WTC11 (cell line): ENCODE results near the gene ADD1. TPM values are rescaled to one million over a fixed set of nuclear protein-coding genes. Genes with fewer than 3 reads are reported as not detected.

Source experiments
- ATAC-seq: fragments of 200-7000 bp; cut with Tn5 transposase; 2 replicates; pipeline ENCODE4 v1.10.0; 2021; ENCODE audit warnings: mild to moderate bottlenecking, moderate library complexity
- CTCF ChIA-PET: fragments of 300-600 bp; sonication (Branson Sonifier 250); formaldehyde crosslinking; loops from one replicate; lab custom pipeline; 2021; ENCODE audit warnings: antibody characterized with exemption; lab: Charles Lee
- POLR2A ChIA-PET: fragments of 350-600 bp; sonication (Branson Sonifier 250); formaldehyde crosslinking; loops from one replicate; lab custom pipeline; 2021; ENCODE audit warnings: antibody characterized with exemption; lab: Charles Lee
- DNase-seq: peaks from one replicate; pipeline ENCODE4 v3.0.0; 2021; ENCODE audit warnings: low spot score
- H3K27ac Mint-ChIP-seq: 2 replicates; pipeline ENCODE4 v1.8.0; 2021; ENCODE audit warnings: mixed read lengths
- H3K27me3 Mint-ChIP-seq: 2 replicates; pipeline ENCODE4 v1.8.0; 2021; ENCODE audit warnings: low read depth, mild to moderate bottlenecking, moderate library complexity, mixed read lengths
- H3K36me3 Mint-ChIP-seq: 2 replicates; pipeline ENCODE4 v1.8.0; 2021; ENCODE audit warnings: mixed read lengths
- H3K4me1 Mint-ChIP-seq: 2 replicates; pipeline ENCODE4 v1.8.0; 2022; ENCODE audit warnings: mixed read lengths
- H3K4me3 Mint-ChIP-seq: 2 replicates; pipeline ENCODE4 v1.8.0; 2021; ENCODE audit warnings: mild to moderate bottlenecking, moderate library complexity, mixed read lengths
- H3K9me3 Mint-ChIP-seq: 2 replicates; pipeline ENCODE4 v1.8.0; 2021; ENCODE audit warnings: mixed read lengths
- CDX4 ChIP-seq: fragments of 250-450 bp; sonication (Bioruptor Pico); IDR thresholded peaks from 2 replicates; pipeline ENCODE4 v1.9.0; 2021; ENCODE audit warnings: moderate library complexity, mild to moderate bottlenecking, inconsistent platforms, borderline replicate concordance
- CREB1 ChIP-seq: sonication (generic); formaldehyde crosslinking; IDR thresholded peaks from 2 replicates; pipeline ENCODE4 v1.8.0; 2023; ENCODE audit warnings: mild to moderate bottlenecking, missing genetic modification reagents
- ERG ChIP-seq: fragments of 250-450 bp; sonication (Bioruptor Pico); IDR thresholded peaks from 2 replicates; pipeline ENCODE4 v1.8.0; 2021; ENCODE audit warnings: mild to moderate bottlenecking
- GABPB1 ChIP-seq: sonication (generic); formaldehyde crosslinking; IDR thresholded peaks from 2 replicates; pipeline ENCODE4 v1.8.1; 2023; ENCODE audit warnings: mild to moderate bottlenecking, missing genetic modification reagents
- GTF2I ChIP-seq: fragments of 250-450 bp; sonication (Bioruptor Pico); conservative IDR thresholded peaks from 2 replicates; pipeline ENCODE4 v1.4.0; 2021; ENCODE audit warnings: mild to moderate bottlenecking
- JUN ChIP-seq: sonication (generic); formaldehyde crosslinking; IDR thresholded peaks from 2 replicates; pipeline ENCODE4 v1.8.0; 2023; ENCODE audit warnings: mild to moderate bottlenecking, missing genetic modification reagents
- KAT7 ChIP-seq: sonication (generic); formaldehyde crosslinking; IDR thresholded peaks from 2 replicates; pipeline ENCODE4 v1.8.1; 2023; ENCODE audit warnings: missing genetic modification reagents, mild to moderate bottlenecking, borderline replicate concordance
- OVOL2 ChIP-seq: fragments of 250-450 bp; sonication (Bioruptor Pico); IDR thresholded peaks from 2 replicates; pipeline ENCODE4 v1.9.0; 2021; ENCODE audit warnings: mild to moderate bottlenecking, borderline replicate concordance
- RORB ChIP-seq: fragments of 250-450 bp; sonication (Bioruptor Pico); IDR thresholded peaks from 2 replicates; pipeline ENCODE4 v1.9.0; 2021; ENCODE audit warnings: mild to moderate bottlenecking
- SMAD4 ChIP-seq: sonication (generic); formaldehyde crosslinking; IDR thresholded peaks from 2 replicates; pipeline ENCODE4 v1.8.0; 2022; ENCODE audit warnings: mild to moderate bottlenecking, missing genetic modification reagents
- TEAD1 ChIP-seq: sonication (generic); formaldehyde crosslinking; IDR thresholded peaks from 2 replicates; pipeline ENCODE4 v1.8.0; 2022; ENCODE audit warnings: mild to moderate bottlenecking, missing genetic modification reagents
- ZBTB21 ChIP-seq: sonication (generic); formaldehyde crosslinking; IDR thresholded peaks from 2 replicates; pipeline ENCODE4 v1.8.1; 2023; ENCODE audit warnings: mild to moderate bottlenecking, missing genetic modification reagents, borderline replicate concordance
- ZNF121 ChIP-seq: sonication (generic); formaldehyde crosslinking; IDR thresholded peaks from 2 replicates; pipeline ENCODE4 v1.8.0; 2023; ENCODE audit warnings: missing genetic modification reagents
- ZNF263 ChIP-seq: sonication (generic); formaldehyde crosslinking; IDR thresholded peaks from 2 replicates; pipeline ENCODE4 v1.8.1; 2022; ENCODE audit warnings: low read depth, mild to moderate bottlenecking, moderate library complexity, missing genetic modification reagents
- ZNF671 ChIP-seq: fragments of 250-450 bp; sonication (Bioruptor Pico); IDR thresholded peaks from 2 replicates; pipeline ENCODE4 v1.8.0; 2021; ENCODE audit warnings: mild to moderate bottlenecking
- total RNA-seq: library from RNA; stranded (reverse); gene quantifications from 3 replicates; pipeline ENCODE4 v1.2.3, GENCODE V29; 2021
- TF ChIP-seq, protein P1 (sequence below): sonication (generic); formaldehyde crosslinking; IDR thresholded peaks from 2 replicates; pipeline ENCODE4 v1.8.1; 2023; ENCODE audit warnings: mild to moderate bottlenecking, missing genetic modification reagents
- TF ChIP-seq, protein P2 (sequence below): fragments of 250-450 bp; sonication (Bioruptor Pico); IDR thresholded peaks from 2 replicates; pipeline ENCODE4 v2.1.2; 2022; ENCODE audit warnings: mild to moderate bottlenecking, moderate library complexity

Gene ADD1
- total RNA-seq, 1 experiment from 2014 or later: 178 TPM

DNA sequence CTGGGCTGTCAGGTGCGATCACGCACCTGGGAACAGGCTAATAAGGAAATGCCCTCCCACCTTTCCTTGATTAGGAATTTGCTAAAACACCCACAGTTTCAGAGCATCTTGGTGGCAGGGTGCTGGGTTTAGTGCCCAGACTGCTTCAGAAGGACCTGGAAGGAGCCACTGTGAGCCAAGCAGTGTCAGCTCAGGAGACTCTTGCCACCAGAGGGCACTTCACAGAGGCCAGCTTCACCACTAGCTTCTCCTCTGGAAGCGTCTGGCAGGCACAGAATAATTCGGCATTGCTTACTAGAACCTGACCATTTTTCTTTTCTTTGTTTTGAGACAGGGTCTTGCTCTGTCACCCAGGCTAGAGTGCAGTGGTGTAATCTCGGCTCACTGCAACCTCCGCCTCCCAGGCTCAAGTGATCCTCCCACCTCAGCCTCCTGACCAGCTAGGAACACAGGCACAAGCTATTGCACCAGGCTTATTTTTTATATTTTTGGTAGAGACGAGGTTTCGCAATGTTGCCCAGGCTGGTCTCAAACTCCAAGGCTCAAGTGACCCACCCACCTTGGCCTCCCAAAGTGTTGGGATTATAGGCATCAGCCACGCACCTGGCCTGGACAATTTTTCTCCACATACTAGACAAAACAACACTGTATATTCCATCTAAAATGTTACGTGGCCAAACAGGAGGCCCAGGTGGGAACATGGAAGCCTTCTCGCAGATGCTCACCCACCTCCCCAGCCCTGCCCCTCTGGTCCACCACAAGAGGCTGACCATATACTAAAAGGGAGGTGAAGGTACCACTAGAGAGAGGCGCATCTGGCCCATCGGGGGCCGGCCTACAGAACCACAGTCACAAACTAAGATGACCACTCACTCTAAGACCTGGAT, 105.5 kb downstream of the ADD1 start:
- no peaks in the 10 kb centered on the region for H3K4me1 Mint-ChIP-seq
- CTCF ChIA-PET: interaction anchor here (0.6 to 1.6 kb wide), 11 partner anchors 10 to 400 kb away, joined by 3 to 6 read pairs (median 3); partner anchors contain the start of genes GRK4 and NOP14
- H3K27me3 Mint-ChIP-seq: no peaks in the 10 kb centered on the region
- no peak for DNase-seq
- H3K4me3 Mint-ChIP-seq: no peak overlapping the region
- 0 out of 2 replicates have a peak, but pooled peaks cover under 1% of the 10 kb centered on the region for H3K9me3 Mint-ChIP-seq
- TF ChIP-seq KAT7 (CRISPR knock-in tag) (no peak), ZBTB21 (CRISPR knock-in tag) (no peak), JUN (no peak), OVOL2 (no peak), CDX4 (CRISPR knock-in tag) (no peak), GABPB1 (no peak), TEAD1 (no peak)
- TF ChIP-seq, protein P1, sequence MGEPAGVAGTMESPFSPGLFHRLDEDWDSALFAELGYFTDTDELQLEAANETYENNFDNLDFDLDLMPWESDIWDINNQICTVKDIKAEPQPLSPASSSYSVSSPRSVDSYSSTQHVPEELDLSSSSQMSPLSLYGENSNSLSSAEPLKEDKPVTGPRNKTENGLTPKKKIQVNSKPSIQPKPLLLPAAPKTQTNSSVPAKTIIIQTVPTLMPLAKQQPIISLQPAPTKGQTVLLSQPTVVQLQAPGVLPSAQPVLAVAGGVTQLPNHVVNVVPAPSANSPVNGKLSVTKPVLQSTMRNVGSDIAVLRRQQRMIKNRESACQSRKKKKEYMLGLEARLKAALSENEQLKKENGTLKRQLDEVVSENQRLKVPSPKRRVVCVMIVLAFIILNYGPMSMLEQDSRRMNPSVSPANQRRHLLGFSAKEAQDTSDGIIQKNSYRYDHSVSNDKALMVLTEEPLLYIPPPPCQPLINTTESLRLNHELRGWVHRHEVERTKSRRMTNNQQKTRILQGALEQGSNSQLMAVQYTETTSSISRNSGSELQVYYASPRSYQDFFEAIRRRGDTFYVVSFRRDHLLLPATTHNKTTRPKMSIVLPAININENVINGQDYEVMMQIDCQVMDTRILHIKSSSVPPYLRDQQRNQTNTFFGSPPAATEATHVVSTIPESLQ (CRISPR knock-in tag): no peak
- ATAC-seq: peak; percentile 75
- no peak overlapping the region for H3K27ac Mint-ChIP-seq
- POLR2A ChIA-PET: interaction anchor here (2.5 kb wide), 1 partner anchor 14 kb away, joined by 10 read pairs; the partner anchor contains the start of genes GRK4 and NOP14
- peaks cover 85% of the 10 kb centered on the region for H3K36me3 Mint-ChIP-seq

DNA sequence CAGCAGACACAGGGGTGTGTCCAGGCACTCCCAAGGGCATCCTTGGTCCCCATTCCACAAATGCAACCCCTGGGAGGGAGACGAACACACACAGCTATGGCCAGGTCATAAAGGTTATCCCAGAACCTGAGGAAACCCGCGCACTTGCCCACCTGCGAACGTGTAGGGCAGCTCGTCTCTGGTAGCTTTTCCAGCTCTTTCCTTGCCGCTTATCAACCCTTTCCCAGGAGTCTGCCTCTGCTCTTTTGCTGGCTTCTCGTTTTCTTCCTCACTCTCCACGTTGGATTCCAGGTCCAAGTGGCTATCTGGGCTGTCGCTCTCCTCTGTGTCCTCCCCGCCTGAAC, 106.1 kb downstream of the ADD1 start:
- DNase-seq: no peak
- POLR2A ChIA-PET: no interaction called here
- H3K36me3 Mint-ChIP-seq: peaks cover 91% of the 10 kb centered on the region

DNA sequence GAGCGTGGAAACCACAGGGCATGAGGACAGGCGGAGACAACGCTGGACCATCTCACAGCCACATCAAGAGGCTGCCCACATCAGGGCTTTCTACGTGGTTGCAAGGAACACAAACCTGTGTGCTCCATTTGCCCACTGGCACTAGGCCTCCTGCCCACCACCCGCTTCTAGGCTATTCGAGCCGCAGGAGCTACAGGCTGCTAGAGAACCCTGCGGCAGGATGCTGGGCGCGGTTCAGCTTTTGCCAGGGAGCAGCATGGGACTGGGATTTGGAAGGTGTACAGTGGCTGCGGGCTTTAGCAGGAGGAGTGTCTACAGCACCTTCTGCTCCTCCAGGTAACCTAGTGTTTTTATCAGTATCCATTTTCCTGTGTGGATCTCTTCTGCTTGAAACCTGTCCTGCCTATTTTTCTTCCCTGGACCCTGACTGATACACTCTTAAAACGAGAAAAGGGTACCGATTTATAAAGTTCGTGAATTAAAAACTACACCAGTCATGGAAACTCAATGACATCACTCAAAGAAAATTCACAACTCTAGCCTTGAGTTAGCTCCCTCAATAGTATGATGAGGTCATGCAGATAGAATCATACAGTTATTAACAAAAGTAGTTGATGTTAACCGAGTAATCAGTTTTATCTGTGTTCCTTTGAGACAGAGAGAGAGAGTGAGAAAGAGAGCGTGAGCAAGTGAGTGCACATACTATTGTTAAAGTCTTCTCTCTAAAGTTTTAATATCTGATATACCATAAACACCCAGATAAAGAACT, 106.8 kb downstream of the ADD1 start:
- peaks cover 89% of the 10 kb centered on the region for H3K36me3 Mint-ChIP-seq
- H3K4me3 Mint-ChIP-seq: no peak overlapping the region
- no peak overlapping the region for H3K27ac Mint-ChIP-seq
- no peaks in the 10 kb centered on the region for H3K4me1 Mint-ChIP-seq
- no peak for TF ChIP-seq ZNF121 (CRISPR knock-in tag)
- TF ChIP-seq ZNF671 (CRISPR knock-in tag): no peak
- TF ChIP-seq CREB1 (CRISPR knock-in tag): no peak
- no peak for TF ChIP-seq SMAD4 (CRISPR knock-in tag)
- no peak for TF ChIP-seq ZNF263
- no peak for TF ChIP-seq RORB (CRISPR knock-in tag)
- TF ChIP-seq GTF2I (CRISPR knock-in tag): no peak
- TF ChIP-seq ERG (CRISPR knock-in tag): no peak
- H3K9me3 Mint-ChIP-seq: peaks cover 8% of the 10 kb centered on the region
- DNase-seq: no peak
- H3K27me3 Mint-ChIP-seq: no peaks in the 10 kb centered on the region
- no peak for ATAC-seq
- ChIA-PET CTCF (interaction anchor here (1.5 kb wide), 1 partner anchor 40 kb away, joined by 4 read pairs; no protein-coding TSS in a partner anchor), POLR2A (no interaction called here)

More for the DNA sequence above, 106.1 kb downstream of the ADD1 start:
- CTCF ChIA-PET: interaction anchor here (1.0 to 1.5 kb wide), 2 partner anchors 39 to 297 kb away, joined by 3 to 4 read pairs; no protein-coding TSS in a partner anchor
- peaks cover 7% of the 10 kb centered on the region for H3K9me3 Mint-ChIP-seq
- no peak overlapping the region for H3K4me3 Mint-ChIP-seq
- no peaks in the 10 kb centered on the region for H3K27me3 Mint-ChIP-seq
- TF ChIP-seq, protein P2, sequence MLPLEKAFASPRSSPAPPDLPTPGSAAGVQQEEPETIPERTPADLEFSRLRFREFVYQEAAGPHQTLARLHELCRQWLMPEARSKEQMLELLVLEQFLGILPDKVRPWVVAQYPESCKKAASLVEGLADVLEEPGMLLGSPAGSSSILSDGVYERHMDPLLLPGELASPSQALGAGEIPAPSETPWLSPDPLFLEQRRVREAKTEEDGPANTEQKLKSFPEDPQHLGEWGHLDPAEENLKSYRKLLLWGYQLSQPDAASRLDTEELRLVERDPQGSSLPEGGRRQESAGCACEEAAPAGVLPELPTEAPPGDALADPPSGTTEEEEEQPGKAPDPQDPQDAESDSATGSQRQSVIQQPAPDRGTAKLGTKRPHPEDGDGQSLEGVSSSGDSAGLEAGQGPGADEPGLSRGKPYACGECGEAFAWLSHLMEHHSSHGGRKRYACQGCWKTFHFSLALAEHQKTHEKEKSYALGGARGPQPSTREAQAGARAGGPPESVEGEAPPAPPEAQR (CRISPR knock-in tag): no peak
- no peaks in the 10 kb centered on the region for H3K4me1 Mint-ChIP-seq
- no peak overlapping the region for H3K27ac Mint-ChIP-seq
- ATAC-seq: no peak
